GM12878 (cell line): ENCODE data around the gene DNAI2. TPM values are rescaled to one million over a fixed set of nuclear protein-coding genes. Genes with fewer than 3 reads are reported as not detected.

Source experiments
- ATAC-seq: fragments of 200-7000 bp; cut with Tn5 transposase; 3 replicates; pipeline ENCODE4 v1.9.1; 2020; ENCODE audit warnings: mild to moderate bottlenecking, moderate library complexity
- BruUV-seq: library from RNA; stranded (reverse); fragments of 400-500 nt; replicated peaks from 2 replicates; lab custom pipeline; 2021; lab: Mats Ljungman, UMichigan
- CTCF ChIA-PET: fragments of 300-600 bp; sonication (Branson Sonifier 250); formaldehyde crosslinking; extraction: SDS; loops from one replicate; lab custom pipeline; 2021; ENCODE audit warnings: inconsistent platforms; lab: Yijun Ruan, JAX
- POLR2A ChIA-PET: fragments of 350-600 bp; formaldehyde crosslinking; extraction: SDS; loops from one replicate; lab custom pipeline; 2021; ENCODE audit warnings: inconsistent platforms; lab: Charles Lee
- RAD21 ChIA-PET: fragments of 300-600 bp; sonication (Branson Sonifier 250); formaldehyde crosslinking; loops from one replicate; lab custom pipeline; 2023; ENCODE audit warnings: antibody characterized with exemption; ENCODE audit not compliant: unreplicated experiment; lab: Charles Lee
- SMC1A ChIA-PET: fragments of 300-600 bp; sonication (Branson Sonifier 250); formaldehyde crosslinking; loops from one replicate; lab custom pipeline; 2023; ENCODE audit not compliant: unreplicated experiment, uncharacterized antibody; lab: Charles Lee
- DNase-seq: peaks from one replicate; pipeline ENCODE4 v3.0.0-alpha.2; 2011; ENCODE audit warnings: low read depth, low spot score
- FAIRE-seq: peaks from 3 replicates; lab custom pipeline; 2011; peaks lifted over from hg19 to GRCh38; lab: Jason Lieb, UNC
- H2AFZ ChIP-seq: 2 replicates; pipeline ENCODE4 v1.6.0; 2011; ENCODE audit warnings: low read depth, low read length, control low read depth; ENCODE audit not compliant: control insufficient read depth
- H3K27ac ChIP-seq: 2 replicates; pipeline ENCODE4 v1.5.1; 2011; ENCODE audit warnings: control low read depth; ENCODE audit not compliant: control insufficient read depth, insufficient read depth
- H3K27me3 ChIP-seq, 2 experiments: replicated peaks in 1 of 2; 2 replicates each; pipeline versions ENCODE4 v1.6.0 to v1.6.1; 2011; ENCODE audit warnings: low read length in 1 of 2; ENCODE audit not compliant: control insufficient read depth in 2 of 2, insufficient read depth in 2 of 2
- H3K36me3 ChIP-seq, 2 experiments: 2 replicates each; pipeline ENCODE4 v1.5.1; 2011; ENCODE audit warnings: low read length in 1 of 2; ENCODE audit not compliant: control insufficient read depth in 2 of 2, insufficient read depth in 2 of 2
- H3K4me1 ChIP-seq: 2 replicates; pipeline ENCODE4 v1.6.1; 2011; ENCODE audit warnings: mild to moderate bottlenecking, low read length, moderate library complexity, mixed read lengths; ENCODE audit not compliant: control insufficient read depth, insufficient read depth
- H3K4me2 ChIP-seq: 2 replicates; pipeline ENCODE4 v1.6.0; 2011; ENCODE audit warnings: control low read depth; ENCODE audit not compliant: control insufficient read depth, insufficient read depth
- H3K4me3 ChIP-seq: fragments of 200-600 bp; sonication (generic); 2 replicates; pipeline ENCODE4 v1.5.1; 2016
- H3K79me2 ChIP-seq: 2 replicates; pipeline ENCODE4 v1.6.0; 2011; ENCODE audit warnings: low read length; ENCODE audit not compliant: control insufficient read depth, insufficient read depth
- H3K9ac ChIP-seq: 2 replicates; pipeline ENCODE4 v1.8.0; 2011; ENCODE audit warnings: low read length, control low read depth, mixed read lengths; ENCODE audit not compliant: control insufficient read depth, insufficient read depth
- H3K9me3 ChIP-seq: replicated peaks from 3 replicates; pipeline ENCODE4 v1.5.1; 2011; ENCODE audit warnings: mild to moderate bottlenecking, low read length; ENCODE audit not compliant: control insufficient read depth, insufficient read depth
- H4K20me1 ChIP-seq: 2 replicates; pipeline ENCODE4 v1.6.0; 2011; ENCODE audit not compliant: control insufficient read depth, insufficient read depth
- CHD2 ChIP-seq: IDR thresholded peaks from 2 replicates; pipeline ENCODE4 v1.6.1; 2011; ENCODE audit warnings: low read depth, low read length, improper control_type of control experiment, borderline replicate concordance
- CREM ChIP-seq: IDR thresholded peaks from 2 replicates; pipeline ENCODE4 v1.6.1; 2014; ENCODE audit warnings: antibody characterized with exemption, low read depth
- ETV6 ChIP-seq, 2 experiments: fragments of 450-650 bp in 1 of 2; IDR thresholded peaks in 1 of 2; conservative IDR thresholded peaks in 1 of 2; 2 replicates each; pipeline ENCODE4 v1.6.1; 2014; ENCODE audit warnings: antibody characterized with exemption in 1 of 2, borderline replicate concordance in 1 of 2, low read depth in 1 of 2, mild to moderate bottlenecking in 1 of 2, moderate library complexity in 1 of 2
- GATAD2B ChIP-seq: fragments of 450-650 bp; conservative IDR thresholded peaks from 2 replicates; pipeline ENCODE4 v1.6.1; 2017; ENCODE audit warnings: low read depth, mild to moderate bottlenecking, moderate library complexity
- HCFC1 ChIP-seq: fragments of 150-350 bp; IDR thresholded peaks from 2 replicates; pipeline ENCODE4 v1.6.1; 2014; ENCODE audit warnings: low read length
- PAX5 ChIP-seq: IDR thresholded peaks from 2 replicates; pipeline ENCODE4 v1.6.1; 2011; ENCODE audit warnings: low read depth, low read length, borderline replicate concordance
- POLR2A ChIP-seq: IDR thresholded peaks from 2 replicates; pipeline ENCODE4 v1.6.1; 2011; ENCODE audit warnings: low read depth, mild to moderate bottlenecking, low read length
- POLR2AphosphoS5 ChIP-seq: IDR thresholded peaks from 2 replicates; pipeline ENCODE4 v1.6.1; 2011; ENCODE audit warnings: mild to moderate bottlenecking, low read length, inconsistent platforms
- RELA ChIP-seq: fragments of 450-650 bp; IDR thresholded peaks from 2 replicates; pipeline ENCODE4 v1.8.0; 2014; ENCODE audit warnings: borderline replicate concordance; ENCODE audit not compliant: partially characterized antibody
- SIX5 ChIP-seq: IDR thresholded peaks from 2 replicates; pipeline ENCODE4 v1.6.1; 2011; ENCODE audit warnings: mild to moderate bottlenecking, low read depth, low read length, moderate library complexity; ENCODE audit not compliant: severe bottlenecking
- YBX1 ChIP-seq: fragments of 450-650 bp; IDR thresholded peaks from 2 replicates; pipeline ENCODE4 v1.6.1; 2016; ENCODE audit warnings: antibody characterized with exemption
- ZNF217 ChIP-seq: fragments of 450-650 bp; IDR thresholded peaks from 2 replicates; pipeline ENCODE4 v1.6.1; 2017; ENCODE audit warnings: antibody characterized with exemption, mild to moderate bottlenecking
- WGBS: methylation state at CpG from one replicate; pipeline ENCODE4 v1.1.6; 2016; ENCODE audit warnings: low lambda C conversion rate; ENCODE audit not compliant: insufficient replicate concordance, insufficient coverage; ENCODE audit errors: missing lambda C conversion rate; 5-methylcytosine and 5-hydroxymethylcytosine counted together
- in situ Hi-C: fragments of 300-500 bp; cut with MboI; formaldehyde crosslinking; loops from 9 replicates; pipeline ENCODE4 v1.14.3; 2018; ENCODE audit warnings: mixed read lengths
- intact Hi-C: fragments of 100-400 bp; cut with micrococcal nuclease; formaldehyde crosslinking; loops from one replicate; pipeline ENCODE4 v1.14.2; 2022; ENCODE audit not compliant: unreplicated experiment
- polyA plus RNA-seq, 11 experiments: library from polyadenylated mRNA; depleted of rRNA in 4 of 11; unstranded in 6 of 11; stranded (reverse) in 5 of 11; fragments of >200 nt; fragmentation: Nextera tagmentation in 4 of 11; fragmentation: Illumina TruSeq in 1 of 11; extraction: Ambion mirVana in 4 of 11; extraction: Trizol in 1 of 11; gene quantifications; 1 replicate in 1 of 11; 2 replicates in 10 of 11; pipeline versions ENCODE4 v1.2.1 to v1.2.3, GENCODE V29; 2011 to 2016; ENCODE audit warnings: inconsistent platforms in 2 of 11, missing spikeins in 2 of 11, low read depth in 1 of 11
- total RNA-seq, 4 experiments: library from RNA; depleted of rRNA in 3 of 4; stranded (reverse); fragments of >200 nt in 3 of 4; fragmentation: Illumina TruSeq in 1 of 4; extraction: Trizol in 1 of 4; gene quantifications; 2 replicates each; pipeline versions ENCODE4 v1.2.1 to v1.2.3, GENCODE V29; 2013 to 2021
- TF ChIP-seq, protein P1 (sequence below): fragments of 450-650 bp; IDR thresholded peaks from 2 replicates; pipeline ENCODE4 v1.6.1; 2016; ENCODE audit warnings: mild to moderate bottlenecking, moderate library complexity, borderline replicate concordance
- TF ChIP-seq, protein P2 (sequence below): fragments of 450-650 bp; IDR thresholded peaks from 2 replicates; pipeline ENCODE4 v1.6.1; 2017; ENCODE audit warnings: mild to moderate bottlenecking
- TF ChIP-seq, protein P3 (sequence below): fragments of 450-650 bp; IDR thresholded peaks from 2 replicates; pipeline ENCODE4 v1.6.1; 2016; ENCODE audit warnings: mild to moderate bottlenecking
- TF ChIP-seq, protein P4 (sequence below): IDR thresholded peaks from 2 replicates; pipeline ENCODE4 v1.6.1; 2012; ENCODE audit warnings: low read depth, low read length, improper control_type of control experiment

The DNAI2 gene
- total and polyA plus RNA-seq, 10 of the 15 experiments (the other 5 are each of a cell fraction or from before 2014, with no cell fraction given) = 0.04 to 1.8 (median 0.13) TPM

DNA sequence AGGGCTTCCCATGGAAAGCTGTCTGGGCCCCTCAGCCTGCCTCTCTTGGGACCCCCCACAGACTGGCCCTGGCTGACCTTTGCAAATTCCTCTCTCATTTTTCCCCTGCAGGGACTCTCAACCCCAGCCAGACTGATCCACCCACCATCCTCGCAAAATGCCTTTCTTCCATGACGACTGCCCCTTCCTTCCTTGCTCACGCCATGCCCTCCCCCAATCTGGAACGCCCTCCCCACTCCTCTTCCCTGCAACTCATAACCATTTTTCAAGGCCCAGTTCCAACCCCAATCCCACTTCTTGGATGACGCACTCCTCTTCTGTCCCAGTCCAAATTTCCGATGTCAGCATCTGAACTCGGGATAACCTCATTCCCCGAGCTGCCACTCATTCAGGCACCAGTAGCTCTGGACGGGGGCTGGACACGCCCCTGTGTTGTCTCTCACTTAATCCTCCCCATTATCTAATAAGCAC lies 1.3 kb upstream of the DNAI2 start:
- in situ Hi-C loops (loop anchor here (10.0 kb wide), 1 partner anchor 58 kb away; the partner anchor contains the start of gene TTYH2), intact Hi-C loops (no loop called here)
- no peak overlapping the region for H3K27ac ChIP-seq
- BruUV-seq = no TSS peak
- FAIRE-seq = no peak
- no peak overlapping the region for H2AFZ ChIP-seq
- ChIA-PET SMC1A (interaction anchor here (0.7 kb wide), 1 partner anchor 17 kb away, joined by 3 read pairs; no protein-coding TSS in a partner anchor), POLR2A (no interaction called here), CTCF (interaction anchor here (0.9 kb wide), 1 partner anchor 90 kb away, joined by 3 read pairs; no protein-coding TSS in a partner anchor), RAD21 (no interaction called here)
- DNase-seq = no peak
- ATAC-seq = no peak
- WGBS = 43% methylated on average over 10 of the region's 10 CpGs
- no peaks in the 10 kb centered on the region for H4K20me1 ChIP-seq
- H3K4me2 ChIP-seq = no peak overlapping the region
- H3K4me1 ChIP-seq = peaks cover 21% of the 10 kb centered on the region
- no peaks in the 10 kb centered on the region; a peak in 1 of 4 replicates for H3K27me3 ChIP-seq
- H3K36me3 ChIP-seq = no peaks in the 10 kb centered on the region
- H3K9me3 ChIP-seq = no peaks in the 10 kb centered on the region; the same call in 2 of the 3 replicates
- no peak overlapping the region for H3K9ac ChIP-seq
- H3K79me2 ChIP-seq = no peaks in the 10 kb centered on the region
- no peak overlapping the region for H3K4me3 ChIP-seq
- TF ChIP-seq POLR2A (no peak), ETV6 (conservative IDR thresholded peaks at IDR 0.05 in 1 of 2, IDR thresholded peaks at IDR 0.05 in 1 of 2; ENCODE audit: borderline replicate concordance in 1 of 2, low read depth in 1 of 2) (no peak), POLR2AphosphoS5 (no peak), GATAD2B (no peak), PAX5 (no peak), CHD2 (no peak), SIX5 (no peak), CREM (no peak), RELA (no peak), ZNF217 (no peak), YBX1 (no peak), HCFC1 (no peak)
- TF ChIP-seq, protein P1, sequence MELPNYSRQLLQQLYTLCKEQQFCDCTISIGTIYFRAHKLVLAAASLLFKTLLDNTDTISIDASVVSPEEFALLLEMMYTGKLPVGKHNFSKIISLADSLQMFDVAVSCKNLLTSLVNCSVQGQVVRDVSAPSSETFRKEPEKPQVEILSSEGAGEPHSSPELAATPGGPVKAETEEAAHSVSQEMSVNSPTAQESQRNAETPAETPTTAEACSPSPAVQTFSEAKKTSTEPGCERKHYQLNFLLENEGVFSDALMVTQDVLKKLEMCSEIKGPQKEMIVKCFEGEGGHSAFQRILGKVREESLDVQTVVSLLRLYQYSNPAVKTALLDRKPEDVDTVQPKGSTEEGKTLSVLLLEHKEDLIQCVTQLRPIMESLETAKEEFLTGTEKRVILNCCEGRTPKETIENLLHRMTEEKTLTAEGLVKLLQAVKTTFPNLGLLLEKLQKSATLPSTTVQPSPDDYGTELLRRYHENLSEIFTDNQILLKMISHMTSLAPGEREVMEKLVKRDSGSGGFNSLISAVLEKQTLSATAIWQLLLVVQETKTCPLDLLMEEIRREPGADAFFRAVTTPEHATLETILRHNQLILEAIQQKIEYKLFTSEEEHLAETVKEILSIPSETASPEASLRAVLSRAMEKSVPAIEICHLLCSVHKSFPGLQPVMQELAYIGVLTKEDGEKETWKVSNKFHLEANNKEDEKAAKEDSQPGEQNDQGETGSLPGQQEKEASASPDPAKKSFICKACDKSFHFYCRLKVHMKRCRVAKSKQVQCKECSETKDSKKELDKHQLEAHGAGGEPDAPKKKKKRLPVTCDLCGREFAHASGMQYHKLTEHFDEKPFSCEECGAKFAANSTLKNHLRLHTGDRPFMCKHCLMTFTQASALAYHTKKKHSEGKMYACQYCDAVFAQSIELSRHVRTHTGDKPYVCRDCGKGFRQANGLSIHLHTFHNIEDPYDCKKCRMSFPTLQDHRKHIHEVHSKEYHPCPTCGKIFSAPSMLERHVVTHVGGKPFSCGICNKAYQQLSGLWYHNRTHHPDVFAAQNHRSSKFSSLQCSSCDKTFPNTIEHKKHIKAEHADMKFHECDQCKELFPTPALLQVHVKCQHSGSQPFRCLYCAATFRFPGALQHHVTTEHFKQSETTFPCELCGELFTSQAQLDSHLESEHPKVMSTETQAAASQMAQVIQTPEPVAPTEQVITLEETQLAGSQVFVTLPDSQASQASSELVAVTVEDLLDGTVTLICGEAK = no peak
- TF ChIP-seq, protein P2, sequence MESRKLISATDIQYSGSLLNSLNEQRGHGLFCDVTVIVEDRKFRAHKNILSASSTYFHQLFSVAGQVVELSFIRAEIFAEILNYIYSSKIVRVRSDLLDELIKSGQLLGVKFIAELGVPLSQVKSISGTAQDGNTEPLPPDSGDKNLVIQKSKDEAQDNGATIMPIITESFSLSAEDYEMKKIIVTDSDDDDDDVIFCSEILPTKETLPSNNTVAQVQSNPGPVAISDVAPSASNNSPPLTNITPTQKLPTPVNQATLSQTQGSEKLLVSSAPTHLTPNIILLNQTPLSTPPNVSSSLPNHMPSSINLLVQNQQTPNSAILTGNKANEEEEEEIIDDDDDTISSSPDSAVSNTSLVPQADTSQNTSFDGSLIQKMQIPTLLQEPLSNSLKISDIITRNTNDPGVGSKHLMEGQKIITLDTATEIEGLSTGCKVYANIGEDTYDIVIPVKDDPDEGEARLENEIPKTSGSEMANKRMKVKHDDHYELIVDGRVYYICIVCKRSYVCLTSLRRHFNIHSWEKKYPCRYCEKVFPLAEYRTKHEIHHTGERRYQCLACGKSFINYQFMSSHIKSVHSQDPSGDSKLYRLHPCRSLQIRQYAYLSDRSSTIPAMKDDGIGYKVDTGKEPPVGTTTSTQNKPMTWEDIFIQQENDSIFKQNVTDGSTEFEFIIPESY = no peak
- TF ChIP-seq, protein P3, sequence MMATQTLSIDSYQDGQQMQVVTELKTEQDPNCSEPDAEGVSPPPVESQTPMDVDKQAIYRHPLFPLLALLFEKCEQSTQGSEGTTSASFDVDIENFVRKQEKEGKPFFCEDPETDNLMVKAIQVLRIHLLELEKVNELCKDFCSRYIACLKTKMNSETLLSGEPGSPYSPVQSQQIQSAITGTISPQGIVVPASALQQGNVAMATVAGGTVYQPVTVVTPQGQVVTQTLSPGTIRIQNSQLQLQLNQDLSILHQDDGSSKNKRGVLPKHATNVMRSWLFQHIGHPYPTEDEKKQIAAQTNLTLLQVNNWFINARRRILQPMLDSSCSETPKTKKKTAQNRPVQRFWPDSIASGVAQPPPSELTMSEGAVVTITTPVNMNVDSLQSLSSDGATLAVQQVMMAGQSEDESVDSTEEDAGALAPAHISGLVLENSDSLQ = no peak
- TF ChIP-seq, protein P4, sequence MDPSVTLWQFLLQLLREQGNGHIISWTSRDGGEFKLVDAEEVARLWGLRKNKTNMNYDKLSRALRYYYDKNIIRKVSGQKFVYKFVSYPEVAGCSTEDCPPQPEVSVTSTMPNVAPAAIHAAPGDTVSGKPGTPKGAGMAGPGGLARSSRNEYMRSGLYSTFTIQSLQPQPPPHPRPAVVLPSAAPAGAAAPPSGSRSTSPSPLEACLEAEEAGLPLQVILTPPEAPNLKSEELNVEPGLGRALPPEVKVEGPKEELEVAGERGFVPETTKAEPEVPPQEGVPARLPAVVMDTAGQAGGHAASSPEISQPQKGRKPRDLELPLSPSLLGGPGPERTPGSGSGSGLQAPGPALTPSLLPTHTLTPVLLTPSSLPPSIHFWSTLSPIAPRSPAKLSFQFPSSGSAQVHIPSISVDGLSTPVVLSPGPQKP = no peak
